GM12878 (cell line): ENCODE results near the gene ZNF304. TPM values are rescaled to one million over a fixed set of nuclear protein-coding genes. Genes with fewer than 3 reads are reported as not detected.

Source experiments
- CEBPZ ChIP-seq: fragments of 150-350 bp; IDR thresholded peaks from 2 replicates; pipeline ENCODE4 v1.6.1; 2016; ENCODE audit warnings: low read depth, low read length
- CHD1 ChIP-seq: IDR thresholded peaks from 2 replicates; pipeline ENCODE4 v1.6.1; 2012; ENCODE audit warnings: low read depth, low read length, improper control_type of control experiment
- CHD4 ChIP-seq: fragments of 200-600 bp; sonication (generic); IDR thresholded peaks from 2 replicates; pipeline ENCODE4 v1.6.1; 2016; ENCODE audit warnings: mild to moderate bottlenecking
- E4F1 ChIP-seq: fragments of 450-650 bp; IDR thresholded peaks from 2 replicates; pipeline ENCODE4 v1.6.1; 2018; ENCODE audit warnings: borderline replicate concordance, mild to moderate bottlenecking; ENCODE audit not compliant: partially characterized antibody
- EGR1 ChIP-seq, 2 experiments: IDR thresholded peaks; 1 replicate in 1 of 2; 2 replicates in 1 of 2; pipeline ENCODE4 v1.6.1; 2011 to 2012; ENCODE audit warnings: low read depth in 2 of 2, low read length in 2 of 2, borderline replicate concordance in 1 of 2, mild to moderate bottlenecking in 1 of 2, moderate library complexity in 1 of 2
- EP300 ChIP-seq, 2 experiments: fragments of 150-350 bp in 1 of 2; IDR thresholded peaks; 2 replicates each; pipeline ENCODE4 v1.6.1; 2011 to 2012; ENCODE audit warnings: low read depth in 2 of 2, low read length in 2 of 2, borderline replicate concordance in 1 of 2, improper control_type of control experiment in 1 of 2, inconsistent platforms in 1 of 2; ENCODE audit not compliant: control insufficient read depth in 1 of 2
- EZH2 ChIP-seq: IDR thresholded peaks from 2 replicates; pipeline ENCODE4 v1.6.1; 2012; ENCODE audit warnings: low read depth, mild to moderate bottlenecking, control low read depth, inconsistent platforms, low read length, borderline replicate concordance; ENCODE audit not compliant: control insufficient read depth
- IRF5 ChIP-seq: fragments of 450-650 bp; IDR thresholded peaks from 2 replicates; pipeline ENCODE4 v1.6.1; 2017; ENCODE audit warnings: borderline replicate concordance
- MLLT1 ChIP-seq: fragments of 450-650 bp; IDR thresholded peaks from 2 replicates; pipeline ENCODE4 v1.6.1; 2016; ENCODE audit warnings: mild to moderate bottlenecking
- NFYB ChIP-seq: IDR thresholded peaks from 2 replicates; pipeline ENCODE4 v1.6.1; 2011; ENCODE audit warnings: low read depth, mild to moderate bottlenecking, low read length, improper control_type of control experiment, moderate library complexity; ENCODE audit not compliant: insufficient read depth
- PRDM15 ChIP-seq: fragments of 450-650 bp; formaldehyde crosslinking; IDR thresholded peaks from 2 replicates; pipeline ENCODE4 v1.4.0; 2020; ENCODE audit warnings: mild to moderate bottlenecking, moderate library complexity
- RCOR1 ChIP-seq: conservative IDR thresholded peaks from 2 replicates; pipeline ENCODE4 v1.6.1; 2012; ENCODE audit warnings: low read depth, low read length, improper control_type of control experiment
- RFX5 ChIP-seq: IDR thresholded peaks from 2 replicates; pipeline ENCODE4 v1.6.1; 2011; ENCODE audit warnings: low read depth, low read length, improper control_type of control experiment
- STAT1 ChIP-seq: fragments of 450-650 bp; conservative IDR thresholded peaks from 2 replicates; pipeline ENCODE4 v1.6.1; 2014; ENCODE audit warnings: antibody characterized with exemption, mild to moderate bottlenecking
- polyA plus RNA-seq, 11 experiments: library from polyadenylated mRNA; depleted of rRNA in 4 of 11; unstranded in 6 of 11; stranded (reverse) in 5 of 11; fragments of >200 nt; fragmentation: Nextera tagmentation in 4 of 11; fragmentation: Illumina TruSeq in 1 of 11; extraction: Ambion mirVana in 4 of 11; extraction: Trizol in 1 of 11; gene quantifications; 1 replicate in 1 of 11; 2 replicates in 10 of 11; pipeline versions ENCODE4 v1.2.1 to v1.2.3, GENCODE V29; 2011 to 2016; ENCODE audit warnings: inconsistent platforms in 2 of 11, missing spikeins in 2 of 11, low read depth in 1 of 11
- total RNA-seq, 4 experiments: library from RNA; depleted of rRNA in 3 of 4; stranded (reverse); fragments of >200 nt in 3 of 4; fragmentation: Illumina TruSeq in 1 of 4; extraction: Trizol in 1 of 4; gene quantifications; 2 replicates each; pipeline versions ENCODE4 v1.2.1 to v1.2.3, GENCODE V29; 2013 to 2021

ZNF304 gene
- total and polyA plus RNA-seq, 10 of the 15 experiments (the other 5 are each of a cell fraction or from before 2014, with no cell fraction given): 1.1 to 11.6 (median 6.9) TPM

- TF ChIP-seq NFYB (peak; percentile 79; the same call in 1 of the 2 replicates), EP300 (IDR thresholded peaks at IDR 0.05; ENCODE audit: borderline replicate concordance in 1 of 2, control insufficient read depth in 1 of 2, low read depth in 2 of 2, low read length in 2 of 2) (no peak), E4F1 (no peak), RCOR1 (no peak), MLLT1 (no peak), STAT1 (no peak), RFX5 (peak; percentile 54; the same call in 1 of the 2 replicates), EGR1 (IDR thresholded peaks at IDR 0.05; ENCODE audit: borderline replicate concordance in 1 of 2, low read depth in 2 of 2, low read length in 2 of 2) (peak in 1 of 2 experiments; percentile 93; a peak in 1 of 3 replicates), CHD1 (no peak), CEBPZ (peak; percentile 52; the same call in 1 of the 2 replicates), CHD4 (no peak), PRDM15 (CRISPR knock-in tag) (no peak), IRF5 (no peak), EZH2 (no peak)
Measured at GRCh38 chr19:57389730-57390598, 38.9 kb downstream of the ZNF304 start, which contains the start of gene ZNF548 (continued).
